Upper lobe of left lung (tissue), 4 donors: ENCODE data around the gene EFHC2.

Experiments used
- POLR2A ChIP-seq, 4 donors: fragments of 450-650 bp; IDR thresholded peaks; one replicate each; pipeline ENCODE4 v1.5.1; 2016 to 2017; ENCODE audit warnings: antibody characterized with exemption in 4 of 4, mild to moderate bottlenecking in 2 of 4
- TF ChIP-seq, protein P1 (sequence below), 6 experiments: fragments of 450-650 bp in 4 of 6; fragments of 200-600 bp in 2 of 6; sonication (generic) in 2 of 6; IDR thresholded peaks; one replicate each; pipeline ENCODE4 v1.5.1; 2016 to 2019; ENCODE audit warnings: antibody characterized with exemption in 6 of 6

GRCh38 chrX:44330227-44330626 is 13.2 kb downstream of the EFHC2 start:
- TF ChIP-seq POLR2A (IDR thresholded peaks at IDR 0.05) = no peak
- TF ChIP-seq, protein P1, sequence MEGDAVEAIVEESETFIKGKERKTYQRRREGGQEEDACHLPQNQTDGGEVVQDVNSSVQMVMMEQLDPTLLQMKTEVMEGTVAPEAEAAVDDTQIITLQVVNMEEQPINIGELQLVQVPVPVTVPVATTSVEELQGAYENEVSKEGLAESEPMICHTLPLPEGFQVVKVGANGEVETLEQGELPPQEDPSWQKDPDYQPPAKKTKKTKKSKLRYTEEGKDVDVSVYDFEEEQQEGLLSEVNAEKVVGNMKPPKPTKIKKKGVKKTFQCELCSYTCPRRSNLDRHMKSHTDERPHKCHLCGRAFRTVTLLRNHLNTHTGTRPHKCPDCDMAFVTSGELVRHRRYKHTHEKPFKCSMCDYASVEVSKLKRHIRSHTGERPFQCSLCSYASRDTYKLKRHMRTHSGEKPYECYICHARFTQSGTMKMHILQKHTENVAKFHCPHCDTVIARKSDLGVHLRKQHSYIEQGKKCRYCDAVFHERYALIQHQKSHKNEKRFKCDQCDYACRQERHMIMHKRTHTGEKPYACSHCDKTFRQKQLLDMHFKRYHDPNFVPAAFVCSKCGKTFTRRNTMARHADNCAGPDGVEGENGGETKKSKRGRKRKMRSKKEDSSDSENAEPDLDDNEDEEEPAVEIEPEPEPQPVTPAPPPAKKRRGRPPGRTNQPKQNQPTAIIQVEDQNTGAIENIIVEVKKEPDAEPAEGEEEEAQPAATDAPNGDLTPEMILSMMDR (IDR thresholded peaks at IDR 0.05) = no peak
